Astrocyte of the spinal cord (primary cell): ENCODE measurements around the gene RBKS.
A peak's percentile ranks its signal among the peaks of the same experiment; 100 is the strongest.

Experiments
- DNase-seq: peaks from one replicate; pipeline ENCODE4 v3.0.0; 2011; ENCODE audit warnings: low read depth, low spot score
- H3K4me3 ChIP-seq: 2 replicates; pipeline ENCODE4 v1.5.1; 2011; ENCODE audit warnings: low read depth, mild to moderate bottlenecking, low read length, moderate library complexity
- in situ Hi-C: cut with HindIII; loops from 2 replicates; pipeline ENCODE4 v1.10.0; 2017; ENCODE audit warnings: low sequenced_read_pairs
- TF ChIP-seq, protein P1 (sequence below): IDR thresholded peaks from 2 replicates; pipeline ENCODE4 v1.5.1; 2012; ENCODE audit warnings: low read depth, mild to moderate bottlenecking, low read length, inconsistent platforms

RBKS gene

DNA sequence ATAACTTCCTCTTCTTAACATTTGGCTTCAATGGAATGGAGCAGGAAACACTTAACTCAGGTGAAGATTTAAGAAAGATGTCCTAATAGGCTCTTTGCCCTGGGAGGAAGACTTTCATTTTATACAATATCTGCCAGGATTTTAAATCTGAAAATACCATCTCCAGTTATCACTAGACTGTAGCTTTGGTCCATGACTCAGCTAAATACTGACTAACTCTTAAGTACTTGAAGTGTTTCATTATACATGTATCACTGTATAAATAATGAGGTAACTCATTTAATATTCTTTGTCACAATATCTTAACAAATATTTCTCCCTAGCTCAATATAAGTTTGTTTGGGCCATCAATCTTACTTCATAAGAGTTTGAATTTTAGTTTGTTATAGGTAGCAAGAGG is 34.7 kb downstream of the RBKS start:
- no peak overlapping the region for H3K4me3 ChIP-seq
- TF ChIP-seq, protein P1, sequence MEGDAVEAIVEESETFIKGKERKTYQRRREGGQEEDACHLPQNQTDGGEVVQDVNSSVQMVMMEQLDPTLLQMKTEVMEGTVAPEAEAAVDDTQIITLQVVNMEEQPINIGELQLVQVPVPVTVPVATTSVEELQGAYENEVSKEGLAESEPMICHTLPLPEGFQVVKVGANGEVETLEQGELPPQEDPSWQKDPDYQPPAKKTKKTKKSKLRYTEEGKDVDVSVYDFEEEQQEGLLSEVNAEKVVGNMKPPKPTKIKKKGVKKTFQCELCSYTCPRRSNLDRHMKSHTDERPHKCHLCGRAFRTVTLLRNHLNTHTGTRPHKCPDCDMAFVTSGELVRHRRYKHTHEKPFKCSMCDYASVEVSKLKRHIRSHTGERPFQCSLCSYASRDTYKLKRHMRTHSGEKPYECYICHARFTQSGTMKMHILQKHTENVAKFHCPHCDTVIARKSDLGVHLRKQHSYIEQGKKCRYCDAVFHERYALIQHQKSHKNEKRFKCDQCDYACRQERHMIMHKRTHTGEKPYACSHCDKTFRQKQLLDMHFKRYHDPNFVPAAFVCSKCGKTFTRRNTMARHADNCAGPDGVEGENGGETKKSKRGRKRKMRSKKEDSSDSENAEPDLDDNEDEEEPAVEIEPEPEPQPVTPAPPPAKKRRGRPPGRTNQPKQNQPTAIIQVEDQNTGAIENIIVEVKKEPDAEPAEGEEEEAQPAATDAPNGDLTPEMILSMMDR: no peak
- in situ Hi-C loops: no loop called here
- DNase-seq: peak; percentile 67

DNA sequence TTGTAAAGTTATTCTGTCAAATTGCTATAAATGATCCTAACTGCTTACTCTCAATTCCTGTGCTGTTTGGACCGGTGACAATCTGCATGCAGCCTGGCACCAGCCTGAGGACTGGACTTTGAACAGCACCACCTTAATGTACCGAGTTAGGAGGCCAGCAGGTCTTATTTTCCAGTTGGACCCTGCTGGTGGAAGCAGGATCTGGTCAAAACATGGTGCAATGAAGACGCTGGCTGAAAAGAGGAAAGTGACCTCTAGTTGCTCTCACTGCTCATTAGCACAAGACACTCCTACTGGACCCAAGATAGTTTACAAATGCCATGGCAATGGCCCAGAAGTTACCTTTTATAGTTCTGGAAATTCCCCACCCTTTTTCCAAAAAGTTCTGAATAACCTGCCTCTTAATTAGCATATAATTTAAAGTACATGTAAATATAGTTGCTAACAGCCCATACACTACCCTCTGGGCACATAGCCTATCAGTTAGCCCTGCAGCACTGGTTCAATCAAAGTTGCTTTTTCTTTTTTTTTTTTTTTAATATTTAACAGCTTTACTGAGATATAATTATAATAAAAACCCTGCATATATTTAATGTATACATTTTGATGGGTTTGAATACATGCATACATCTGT is 35.8 kb downstream of the RBKS start:
- TF ChIP-seq, protein P1: no peak
- no peak for DNase-seq
- no peak overlapping the region for H3K4me3 ChIP-seq
- in situ Hi-C loops: no loop called here

DNA sequence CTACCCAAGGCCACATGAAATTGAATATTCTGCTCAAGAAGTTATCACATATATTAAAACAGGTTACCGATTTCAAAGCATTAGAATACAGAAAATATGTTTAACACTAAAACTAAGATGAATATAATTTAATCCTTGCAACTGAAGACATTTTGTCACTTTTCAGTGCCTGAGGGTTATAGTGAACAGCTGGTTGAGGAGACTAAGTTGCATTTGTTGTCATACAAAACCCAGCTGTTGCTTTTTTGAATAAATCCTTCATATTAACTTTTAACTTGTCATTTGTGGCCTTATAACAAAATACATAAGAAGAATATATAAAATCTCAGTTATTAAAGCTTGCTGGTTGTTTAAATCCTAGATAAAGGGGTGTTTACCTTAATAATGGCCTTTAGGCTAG is 37.5 kb downstream of the RBKS start:
- in situ Hi-C loops: no loop called here
- H3K4me3 ChIP-seq: no peak overlapping the region
- DNase-seq: no peak
- TF ChIP-seq, protein P1: no peak

DNA sequence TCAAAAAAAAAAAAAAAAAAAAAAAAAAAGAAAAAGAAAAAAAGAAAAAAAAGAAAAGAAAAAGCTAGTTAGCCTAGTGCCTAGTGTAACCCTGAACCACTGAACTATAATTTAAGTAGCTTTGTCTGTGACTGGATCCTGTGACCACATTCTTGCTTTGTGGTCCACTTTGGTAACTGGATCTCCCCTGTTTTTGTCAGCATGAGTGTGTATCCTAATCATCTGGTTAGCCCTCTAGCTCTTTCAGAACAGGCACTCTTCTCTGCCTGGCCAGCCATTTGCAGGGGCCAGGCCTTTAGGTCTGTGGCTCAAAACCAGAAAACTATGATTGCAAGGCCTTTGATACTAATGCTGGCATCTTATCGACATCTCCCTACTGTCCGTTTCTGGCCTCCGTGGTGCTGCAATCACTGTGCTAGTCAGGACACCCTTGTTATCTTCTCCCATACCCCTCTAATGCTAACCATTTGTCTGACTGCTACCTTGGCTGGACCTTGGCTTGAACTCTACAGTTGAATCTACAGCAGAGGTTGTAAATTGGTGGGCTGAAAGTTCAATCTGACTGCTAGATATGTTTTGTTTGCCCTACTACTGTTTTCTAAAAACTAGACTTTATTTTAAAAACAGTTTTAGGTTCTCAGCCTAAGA is 40.5 kb downstream of the RBKS start:
- in situ Hi-C loops: no loop called here
- TF ChIP-seq, protein P1: no peak
- no peak for DNase-seq
- H3K4me3 ChIP-seq: no peak overlapping the region

DNA sequence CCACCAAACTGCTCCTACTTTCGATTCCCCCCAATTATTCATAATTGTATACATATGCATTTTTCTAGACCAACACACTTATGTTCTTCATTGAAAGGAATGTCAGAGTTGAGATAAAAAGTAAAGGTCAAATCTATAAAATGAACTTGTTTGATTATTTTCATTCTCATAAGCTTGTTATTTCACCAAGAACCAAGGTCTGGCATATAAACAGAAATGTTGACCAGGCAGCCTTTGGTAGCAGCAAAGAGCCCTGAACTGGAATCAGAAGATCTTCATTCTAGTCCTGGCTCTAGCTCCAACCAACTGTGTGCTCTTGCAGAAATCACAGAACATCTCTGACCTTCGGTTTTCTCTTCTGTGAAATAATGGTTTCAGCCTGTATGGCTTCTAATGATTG is 42.9 kb downstream of the RBKS start:
- H3K4me3 ChIP-seq: no peak overlapping the region
- TF ChIP-seq, protein P1: no peak
- in situ Hi-C loops: no loop called here
- no peak for DNase-seq

DNA sequence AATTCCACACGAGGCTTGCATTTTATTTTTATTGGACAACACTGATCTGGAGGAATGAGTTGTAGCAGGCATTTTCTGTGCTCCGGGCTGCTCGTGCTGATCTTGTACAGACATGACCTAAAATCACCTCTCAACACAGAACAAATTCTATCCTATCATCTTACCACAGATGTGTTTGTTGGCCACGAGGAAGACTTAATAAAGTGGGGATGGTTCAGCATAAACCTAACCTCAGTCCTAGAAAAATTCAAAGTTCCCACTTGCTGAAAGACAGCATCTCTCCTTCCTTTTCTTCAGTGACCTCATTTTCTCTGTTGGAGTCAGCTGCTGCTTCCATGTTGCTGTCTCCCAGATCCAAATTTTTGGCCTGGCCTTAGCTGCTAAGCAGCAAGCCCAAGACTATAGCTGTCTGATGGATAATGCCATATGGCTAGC is 45.3 kb downstream of the RBKS start:
- no peak overlapping the region for H3K4me3 ChIP-seq
- DNase-seq: no peak
- in situ Hi-C loops: no loop called here
- TF ChIP-seq, protein P1: no peak
